OCI-LY1 (cell line): ENCODE data around the gene NSL1.
"Not testable (repeated sequence)": the region's sequence is repeated elsewhere in the genome, so short reads cannot be mapped to it uniquely, and the experiment has no call there.

Experiments used
- H2AFZ ChIP-seq: fragments of 200-600 bp; sonication (generic), shearing (Covaris generic); 2 replicates; pipeline ENCODE4 v1.6.0; 2014; ENCODE audit warnings: antibody characterized with exemption, mild to moderate bottlenecking, low read length
- H3F3A ChIP-seq: fragments of 200-600 bp; sonication (generic), shearing (Covaris generic); 2 replicates; pipeline ENCODE4 v1.6.0; 2014; ENCODE audit warnings: mild to moderate bottlenecking, antibody characterized with exemption, low read length, moderate library complexity; ENCODE audit not compliant: insufficient read depth
- H3K27ac ChIP-seq: fragments of 200-600 bp; sonication (generic); 2 replicates; pipeline ENCODE4 v1.5.1; 2014; ENCODE audit warnings: low read length, mixed run types, mild to moderate bottlenecking, low read depth; ENCODE audit not compliant: poor library complexity, severe bottlenecking
- H3K27me3 ChIP-seq: fragments of 200-600 bp; sonication (generic); 2 replicates; pipeline ENCODE4 v1.6.0; 2014; ENCODE audit warnings: antibody characterized with exemption, mild to moderate bottlenecking, low read length, moderate library complexity; ENCODE audit not compliant: insufficient read depth
- H3K36me3 ChIP-seq: fragments of 200-600 bp; sonication (generic); 2 replicates; pipeline ENCODE4 v1.6.1; 2014; ENCODE audit warnings: mild to moderate bottlenecking, antibody characterized with exemption, low read length, moderate library complexity, mixed read lengths; ENCODE audit not compliant: insufficient read depth
- H3K4me1 ChIP-seq: fragments of 200-600 bp; sonication (generic); 2 replicates; pipeline ENCODE4 v1.5.1; 2014; ENCODE audit warnings: mild to moderate bottlenecking, low read length, moderate library complexity; ENCODE audit not compliant: insufficient read depth, severe bottlenecking
- H3K4me2 ChIP-seq: fragments of 200-600 bp; sonication (generic), shearing (Covaris generic); 2 replicates; pipeline ENCODE4 v1.6.1; 2014; ENCODE audit warnings: low read length
- H3K4me3 ChIP-seq: fragments of 200-600 bp; sonication (generic); 2 replicates; pipeline ENCODE4 v1.5.1; 2014; ENCODE audit warnings: low read length, low read depth, mild to moderate bottlenecking, mixed read lengths; ENCODE audit not compliant: poor library complexity, severe bottlenecking
- H3K79me2 ChIP-seq: fragments of 200-600 bp; shearing (Covaris generic); 2 replicates; pipeline ENCODE4 v1.6.1; 2016; ENCODE audit warnings: mixed run types, low read length, mixed read lengths; ENCODE audit not compliant: insufficient read depth
- H3K9ac ChIP-seq: fragments of 200-600 bp; sonication (generic), shearing (Covaris generic); 2 replicates; pipeline ENCODE4 v1.6.1; 2014; ENCODE audit warnings: mild to moderate bottlenecking, low read length, mixed read lengths
- H3K9me2 ChIP-seq: fragments of 200-600 bp; sonication (generic), shearing (Covaris generic); 2 replicates; pipeline ENCODE4 v1.6.1; 2014; ENCODE audit warnings: low read depth, mild to moderate bottlenecking, low read length, mixed read lengths
- H3K9me3 ChIP-seq: fragments of 200-600 bp; shearing (Covaris generic); 2 replicates; pipeline ENCODE4 v1.6.1; 2014; ENCODE audit warnings: low read length, mixed read lengths
- H4K20me1 ChIP-seq: fragments of 200-600 bp; sonication (generic), shearing (Covaris generic); 2 replicates; pipeline ENCODE4 v1.6.0; 2016; ENCODE audit warnings: mild to moderate bottlenecking, low read length; ENCODE audit not compliant: insufficient read depth
- CTCF ChIP-seq: fragments of 200-600 bp; sonication (generic), shearing (Covaris generic); IDR thresholded peaks from 2 replicates; pipeline ENCODE4 v1.5.1; 2017; ENCODE audit warnings: mild to moderate bottlenecking, antibody characterized with exemption, low read length, moderate library complexity, mixed read lengths
- EZH2 ChIP-seq: fragments of 200-600 bp; sonication (generic), shearing (Covaris generic); IDR thresholded peaks from 2 replicates; pipeline ENCODE4 v1.8.0; 2017; ENCODE audit warnings: borderline replicate concordance, mixed run types, mild to moderate bottlenecking, antibody characterized with exemption, low read length, moderate library complexity, mixed read lengths

The NSL1 gene

DNA sequence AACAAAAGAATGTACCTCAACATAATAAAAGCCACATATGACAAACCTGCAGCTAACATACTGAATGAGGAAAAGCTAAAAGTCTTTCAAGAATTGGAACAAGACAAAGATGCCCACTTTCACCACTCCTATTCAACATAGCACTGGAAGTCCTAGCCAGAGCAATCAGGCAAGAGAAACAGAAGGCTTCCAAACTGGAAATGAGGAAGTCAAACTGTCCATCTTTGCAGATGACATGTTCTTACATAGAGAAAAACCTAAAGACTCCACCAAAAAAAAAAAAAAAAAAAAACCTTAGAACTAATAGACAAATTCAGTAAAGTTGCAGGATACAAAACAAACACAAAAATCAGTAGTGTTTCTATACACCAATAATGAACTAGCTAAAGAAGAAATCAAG lies 20.2 kb downstream of the NSL1 start:
- peaks cover 8% of the 10 kb centered on the region; the same call in 1 of the 2 replicates for H3K79me2 ChIP-seq

DNA sequence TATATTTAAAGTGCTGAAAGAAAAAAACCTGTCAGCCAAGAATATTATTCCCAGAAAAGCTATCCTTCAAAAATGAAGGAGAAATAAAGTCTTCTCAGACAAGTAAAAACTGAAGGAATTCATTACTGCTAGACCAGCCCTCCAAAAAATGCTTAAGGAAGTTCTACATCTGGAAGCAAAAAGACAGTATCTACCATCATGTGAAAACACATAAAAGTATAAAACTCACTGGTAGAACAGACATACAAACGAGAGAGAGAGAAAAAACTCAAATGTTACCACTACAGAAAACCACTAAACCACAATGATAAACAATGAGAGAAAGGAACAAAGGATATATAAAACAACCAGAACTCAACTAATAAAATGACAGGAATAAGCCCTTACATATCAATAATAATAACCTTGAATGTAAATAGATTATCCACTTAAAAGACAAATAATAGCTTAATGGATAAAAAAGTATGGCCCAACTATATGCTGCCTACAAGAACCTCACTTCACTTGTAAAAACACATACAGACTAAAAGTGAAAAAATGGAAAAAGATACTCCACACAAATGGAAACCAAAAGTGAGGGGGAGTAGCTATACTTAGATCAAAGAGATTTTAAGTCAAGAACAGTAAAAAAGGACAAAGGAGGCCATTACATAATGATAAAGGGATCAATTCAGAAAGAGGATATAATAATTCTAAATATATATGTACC lies 22.0 kb downstream of the NSL1 start:
- peaks cover 8% of the 10 kb centered on the region; the same call in 1 of the 2 replicates for H3K79me2 ChIP-seq
- H3K4me3 ChIP-seq, result no peak overlapping the region
- H3K36me3 ChIP-seq, result peaks cover 56% of the 10 kb centered on the region
- no peaks in the 10 kb centered on the region for H3F3A ChIP-seq
- no peaks in the 10 kb centered on the region for H3K4me1 ChIP-seq
- TF ChIP-seq CTCF (no peak), EZH2 (no peak)
- H4K20me1 ChIP-seq, result no peaks in the 10 kb centered on the region
- 0 out of 2 replicates have a peak, but pooled peaks cover 3% of the 10 kb centered on the region for H3K9me3 ChIP-seq
- H3K9me2 ChIP-seq, result no peaks in the 10 kb centered on the region
- no peaks in the 10 kb centered on the region for H3K27me3 ChIP-seq
- no peak overlapping the region for H3K9ac ChIP-seq
- no peak overlapping the region for H3K4me2 ChIP-seq
- H2AFZ ChIP-seq, result no peak overlapping the region
- H3K27ac ChIP-seq, result no peak overlapping the region

More for the DNA sequence above, 20.2 kb downstream of the NSL1 start:
- Histone ChIP-seq H4K20me1 (no peaks in the 10 kb centered on the region), H3K9me2 (no peaks in the 10 kb centered on the region), H3K36me3 (peaks cover 57% of the 10 kb centered on the region), H3K4me1 (no peaks in the 10 kb centered on the region), H3K27me3 (no peaks in the 10 kb centered on the region), H3K9ac (no peak overlapping the region), H3K9me3 (0 out of 2 replicates have a peak, but pooled peaks cover 3% of the 10 kb centered on the region), H3F3A (no peaks in the 10 kb centered on the region), H3K4me3 (no peak overlapping the region), H2AFZ (no peak overlapping the region), H3K27ac (no peak overlapping the region), H3K4me2 (no peak overlapping the region)
- no peak for TF ChIP-seq CTCF
- TF ChIP-seq EZH2, result no peak

GRCh38 chr1:212766825-212767224 lies 24.8 kb downstream of the NSL1 start:
- not testable (repeated sequence) for H3K9ac ChIP-seq, H3K27ac ChIP-seq, H3K79me2 ChIP-seq, H3K9me3 ChIP-seq, H3K4me2 ChIP-seq, H3K9me2 ChIP-seq, H2AFZ ChIP-seq, H3K4me3 ChIP-seq, H3F3A ChIP-seq, H3K4me1 ChIP-seq, H4K20me1 ChIP-seq, H3K27me3 ChIP-seq
- peaks cover 45% of the 10 kb centered on the region for H3K36me3 ChIP-seq

DNA sequence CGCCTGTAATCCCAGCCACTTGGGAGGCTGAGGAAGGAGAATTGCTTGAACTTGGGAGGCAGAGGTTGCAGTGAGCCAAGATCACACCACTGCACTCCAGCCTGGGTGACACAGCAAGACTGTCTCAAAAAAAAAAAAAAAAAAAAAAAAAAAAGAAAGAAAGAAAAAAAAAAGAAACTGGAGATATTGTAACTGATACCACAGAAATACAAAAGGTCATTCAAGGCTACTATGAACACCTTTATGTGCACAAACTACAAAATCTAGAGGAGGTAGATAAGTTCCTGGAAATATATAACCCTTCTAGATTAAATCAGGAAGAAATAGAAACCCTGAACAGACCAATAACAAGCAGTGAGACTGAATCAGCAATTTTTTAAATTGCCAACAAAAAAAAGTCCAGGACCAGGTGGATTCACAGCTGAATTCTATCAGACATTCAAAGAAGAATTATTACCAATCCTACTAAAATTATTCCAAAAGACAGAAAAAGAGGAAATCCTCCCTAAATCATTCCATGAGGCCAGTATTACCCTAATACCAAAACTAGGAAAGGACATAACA lies 26.8 kb downstream of the NSL1 start:
- not testable (repeated sequence) for H3K27me3 ChIP-seq, H3K27ac ChIP-seq, H3K79me2 ChIP-seq, H3F3A ChIP-seq, H3K4me1 ChIP-seq, H2AFZ ChIP-seq, H3K9me3 ChIP-seq, H3K9me2 ChIP-seq, H4K20me1 ChIP-seq, H3K4me2 ChIP-seq, H3K4me3 ChIP-seq, H3K9ac ChIP-seq
- peaks cover 32% of the 10 kb centered on the region for H3K36me3 ChIP-seq
